Progenitor cell of endocrine pancreas (in vitro differentiated cells): ENCODE data around the gene TAF4. TPM values are rescaled to one million over a fixed set of nuclear protein-coding genes. Genes with fewer than 3 reads are reported as not detected.

Source experiments
- DNase-seq: peaks from one replicate; pipeline ENCODE4 v3.0.0; 2021; ENCODE audit warnings: low spot score; ENCODE audit not compliant: unreplicated experiment
- H3K27ac Mint-ChIP-seq: 2 replicates; pipeline ENCODE4 v1.8.0; 2021; ENCODE audit warnings: mild to moderate bottlenecking, moderate library complexity, mixed read lengths
- H3K27me3 Mint-ChIP-seq: 2 replicates; pipeline ENCODE4 v1.8.0; 2021; ENCODE audit warnings: mixed read lengths
- H3K36me3 Mint-ChIP-seq: 2 replicates; pipeline ENCODE4 v1.8.0; 2022; ENCODE audit warnings: mixed read lengths; ENCODE audit not compliant: insufficient read depth
- H3K4me1 Mint-ChIP-seq: 2 replicates; pipeline ENCODE4 v1.8.0; 2021; ENCODE audit warnings: low read depth, mixed read lengths
- H3K4me3 Mint-ChIP-seq: 2 replicates; pipeline ENCODE4 v1.8.0; 2021; ENCODE audit warnings: low read depth, mild to moderate bottlenecking, moderate library complexity, mixed read lengths
- H3K9me3 Mint-ChIP-seq: 2 replicates; pipeline ENCODE4 v1.8.0; 2021; ENCODE audit warnings: low read depth, mixed read lengths
- total RNA-seq: library from RNA; stranded (reverse); gene quantifications from 2 replicates; pipeline ENCODE4 v1.2.1, GENCODE V29; 2021
- TF ChIP-seq, protein P1 (sequence below): fragments of 200-600 bp; sonication (generic); IDR thresholded peaks from one replicate; pipeline ENCODE4 v1.5.0; 2021; ENCODE audit warnings: antibody characterized with exemption, mild to moderate bottlenecking; ENCODE audit not compliant: unreplicated experiment

TAF4 gene
- total RNA-seq, 1 donor from 2014 or later, result 34.7 TPM

DNA sequence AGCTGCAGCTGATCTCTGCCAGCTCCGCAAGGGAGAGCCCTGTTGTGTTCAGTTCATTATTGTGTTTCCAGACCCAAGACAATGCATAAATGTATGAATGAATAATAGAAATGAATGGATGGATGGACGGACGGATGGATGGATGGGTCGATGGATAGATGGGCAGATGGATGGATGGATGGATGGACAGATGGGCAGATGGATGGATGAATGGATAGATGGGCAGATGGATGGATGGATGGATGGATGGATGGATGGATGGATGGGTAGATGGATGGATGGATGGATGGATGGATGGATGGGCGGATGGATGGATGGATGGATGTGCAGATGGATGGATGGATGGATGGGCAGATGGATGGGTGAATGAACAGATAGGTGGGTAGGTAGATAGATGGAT, 39.9 kb upstream of the TAF4 start:
- TF ChIP-seq, protein P1, sequence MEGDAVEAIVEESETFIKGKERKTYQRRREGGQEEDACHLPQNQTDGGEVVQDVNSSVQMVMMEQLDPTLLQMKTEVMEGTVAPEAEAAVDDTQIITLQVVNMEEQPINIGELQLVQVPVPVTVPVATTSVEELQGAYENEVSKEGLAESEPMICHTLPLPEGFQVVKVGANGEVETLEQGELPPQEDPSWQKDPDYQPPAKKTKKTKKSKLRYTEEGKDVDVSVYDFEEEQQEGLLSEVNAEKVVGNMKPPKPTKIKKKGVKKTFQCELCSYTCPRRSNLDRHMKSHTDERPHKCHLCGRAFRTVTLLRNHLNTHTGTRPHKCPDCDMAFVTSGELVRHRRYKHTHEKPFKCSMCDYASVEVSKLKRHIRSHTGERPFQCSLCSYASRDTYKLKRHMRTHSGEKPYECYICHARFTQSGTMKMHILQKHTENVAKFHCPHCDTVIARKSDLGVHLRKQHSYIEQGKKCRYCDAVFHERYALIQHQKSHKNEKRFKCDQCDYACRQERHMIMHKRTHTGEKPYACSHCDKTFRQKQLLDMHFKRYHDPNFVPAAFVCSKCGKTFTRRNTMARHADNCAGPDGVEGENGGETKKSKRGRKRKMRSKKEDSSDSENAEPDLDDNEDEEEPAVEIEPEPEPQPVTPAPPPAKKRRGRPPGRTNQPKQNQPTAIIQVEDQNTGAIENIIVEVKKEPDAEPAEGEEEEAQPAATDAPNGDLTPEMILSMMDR, result no peak
- no peak for DNase-seq
- H3K36me3 Mint-ChIP-seq, result peaks cover 3% of the 10 kb centered on the region
- no peak overlapping the region for H3K27ac Mint-ChIP-seq
- H3K4me1 Mint-ChIP-seq, result no peaks in the 10 kb centered on the region
- peaks cover under 1% of the 10 kb centered on the region for H3K27me3 Mint-ChIP-seq
- H3K4me3 Mint-ChIP-seq, result no peak overlapping the region
- peaks cover 12% of the 10 kb centered on the region for H3K9me3 Mint-ChIP-seq

DNA sequence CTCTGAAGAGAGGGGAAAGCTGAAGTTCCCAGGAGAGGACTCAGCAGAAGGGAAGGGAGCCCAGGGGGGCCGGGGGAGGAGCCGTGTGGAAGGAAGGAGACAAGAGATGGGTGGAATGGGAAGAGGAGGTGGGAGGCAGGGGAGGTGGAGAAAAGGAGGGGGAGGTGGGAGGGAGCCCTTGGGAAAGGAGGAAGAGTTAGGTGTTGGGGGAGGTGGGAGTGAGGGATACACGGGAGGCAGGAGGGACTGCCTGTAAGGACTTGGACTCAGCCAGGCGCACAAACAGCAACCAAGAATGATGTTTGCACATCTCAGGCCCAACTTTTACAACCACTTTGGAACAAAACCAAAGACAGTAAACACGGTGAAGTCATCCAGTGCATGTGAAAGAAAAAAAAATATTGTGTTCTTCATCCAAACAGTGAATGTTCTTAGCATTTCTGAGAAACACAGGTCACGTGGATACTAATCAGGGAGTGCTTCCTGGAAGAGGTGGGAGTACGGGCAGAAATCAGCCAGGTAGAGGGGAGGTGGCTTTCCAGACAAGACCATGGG, 39.2 kb upstream of the TAF4 start:
- H3K9me3 Mint-ChIP-seq, result peaks cover 9% of the 10 kb centered on the region

DNA sequence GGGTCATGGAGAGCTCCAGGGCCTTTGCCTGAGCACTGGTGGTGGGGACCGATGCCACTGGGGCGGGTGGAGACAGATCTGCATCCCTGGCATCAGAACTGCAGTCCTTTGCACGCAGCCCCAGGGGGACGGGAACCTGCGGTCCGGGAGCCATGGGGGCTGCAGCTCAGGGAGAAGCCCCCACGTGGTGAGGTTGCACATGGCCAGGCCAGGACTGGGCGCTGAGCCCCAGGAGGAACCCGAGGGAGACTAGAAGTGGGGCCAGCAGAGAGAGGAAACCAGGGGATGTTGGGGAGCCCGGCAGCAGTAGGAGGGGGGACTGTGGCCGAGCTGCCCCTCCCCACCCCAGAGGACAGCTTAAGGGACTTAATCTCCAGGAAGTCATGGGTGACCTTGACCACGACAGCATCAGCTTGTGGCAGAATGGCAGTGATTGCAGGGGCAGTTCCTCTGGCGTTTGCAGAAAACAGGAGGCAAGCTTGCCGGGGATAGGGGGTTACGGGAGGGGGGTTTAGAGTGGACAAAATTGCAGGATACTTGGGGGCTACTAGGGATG, 38.6 kb upstream of the TAF4 start:
- Mint-ChIP-seq H3K27me3 (peaks cover 3% of the 10 kb centered on the region), H3K36me3 (peaks cover under 1% of the 10 kb centered on the region), H3K4me1 (no peaks in the 10 kb centered on the region), H3K4me3 (no peak overlapping the region), H3K9me3 (peaks cover 7% of the 10 kb centered on the region), H3K27ac (no peak overlapping the region)
- DNase-seq, result no peak
- TF ChIP-seq, protein P1, result no peak

More for the DNA sequence above, 39.2 kb upstream of the TAF4 start:
- Mint-ChIP-seq H3K36me3 (peaks cover 3% of the 10 kb centered on the region), H3K27me3 (peaks cover 3% of the 10 kb centered on the region), H3K27ac (no peak overlapping the region), H3K4me3 (no peak overlapping the region), H3K4me1 (no peaks in the 10 kb centered on the region)
- DNase-seq, result no peak
- TF ChIP-seq, protein P1, result no peak

DNA sequence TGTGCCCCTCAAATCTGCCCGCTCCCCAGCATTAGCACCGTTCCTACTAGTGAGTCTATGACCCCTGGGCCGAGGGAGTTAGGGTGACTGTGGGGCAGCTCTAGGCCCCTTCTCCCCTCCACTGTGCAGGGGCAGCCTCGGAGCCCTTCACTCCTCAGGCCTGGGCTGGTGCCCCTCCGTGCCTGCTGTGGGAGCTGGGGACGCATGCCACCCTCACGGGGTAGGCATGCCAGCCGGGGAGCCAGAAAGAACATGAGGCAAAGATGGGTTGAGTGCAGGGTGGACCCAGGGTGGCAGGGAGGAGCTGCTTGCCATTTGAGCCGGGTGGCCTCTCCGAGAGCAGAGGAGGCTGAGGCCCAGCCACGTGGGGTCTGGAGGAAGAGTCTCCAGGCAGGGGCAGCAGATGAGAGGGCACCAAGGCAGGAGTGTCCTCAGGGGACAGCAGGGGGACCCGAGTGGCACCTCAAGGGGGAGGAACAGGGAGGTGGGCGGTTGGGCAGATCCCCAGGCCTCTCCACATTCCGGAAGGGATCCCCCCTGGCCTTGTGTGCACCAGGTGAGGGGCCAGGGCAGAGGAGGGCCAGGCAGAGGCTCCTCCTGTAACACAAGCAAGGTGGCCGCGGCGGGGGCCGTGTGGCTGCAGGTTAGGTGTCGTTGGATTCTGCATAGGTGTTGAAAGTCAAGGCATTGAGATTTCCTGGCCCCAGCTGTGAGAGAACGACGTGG, 38.0 kb upstream of the TAF4 start:
- no peak for DNase-seq
- Mint-ChIP-seq H3K27me3 (peaks cover 3% of the 10 kb centered on the region), H3K27ac (no peak overlapping the region), H3K9me3 (peaks cover under 1% of the 10 kb centered on the region), H3K36me3 (no peaks in the 10 kb centered on the region), H3K4me1 (no peaks in the 10 kb centered on the region), H3K4me3 (no peak overlapping the region)
- TF ChIP-seq, protein P1, result no peak

DNA sequence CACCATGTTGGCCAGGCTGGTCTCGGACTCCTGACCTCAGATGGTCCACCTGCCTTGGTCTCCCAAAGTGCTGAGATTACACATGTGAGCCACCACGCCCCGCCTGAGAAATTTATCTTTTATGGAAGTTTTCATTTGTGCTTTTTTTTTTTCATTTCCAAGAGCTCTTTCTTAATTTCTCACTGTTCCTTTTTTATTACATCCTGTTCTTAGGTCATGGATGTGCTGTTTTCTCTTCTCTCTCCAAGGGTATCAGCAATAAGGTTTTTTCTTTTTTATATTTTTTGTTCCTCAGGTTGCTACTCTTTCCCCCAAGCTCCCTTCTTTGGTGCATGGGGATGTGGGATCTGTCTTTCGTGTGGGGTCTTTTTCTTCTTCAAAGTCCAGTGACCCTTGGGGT, 35.4 kb upstream of the TAF4 start:
- TF ChIP-seq, protein P1, result no peak
- no peaks in the 10 kb centered on the region for H3K9me3 Mint-ChIP-seq
- H3K27ac Mint-ChIP-seq, result no peak overlapping the region
- no peak for DNase-seq
- no peaks in the 10 kb centered on the region for H3K36me3 Mint-ChIP-seq
- H3K4me1 Mint-ChIP-seq, result no peaks in the 10 kb centered on the region
- H3K27me3 Mint-ChIP-seq, result peaks cover 3% of the 10 kb centered on the region
- H3K4me3 Mint-ChIP-seq, result no peak overlapping the region
